Right atrium auricular region (tissue), 2 donors: ENCODE data around the gene KDM3B. TPM values are rescaled to one million over a fixed set of nuclear protein-coding genes. Genes with fewer than 3 reads are reported as not detected.

Experiments
- DNase-seq: peaks from one replicate; pipeline ENCODE4 v3.0.0-alpha.2; 2019; ENCODE audit warnings: low spot score
- H3K27ac ChIP-seq, 2 donors: fragments of 200-600 bp; sonication (generic); 1 replicate in 1 of 2; 2 replicates in 1 of 2; pipeline ENCODE4 v1.5.1; 2016 to 2019
- H3K27me3 ChIP-seq, 2 donors: fragments of 200-600 bp; sonication (generic); one replicate each; pipeline versions ENCODE4 v1.5.1 to v1.6.0; 2017 to 2019
- H3K36me3 ChIP-seq: fragments of 200-600 bp; sonication (generic); one replicate; pipeline ENCODE4 v1.5.1; 2016
- H3K4me1 ChIP-seq, 2 donors: fragments of 200-600 bp; sonication (generic); one replicate each; pipeline versions ENCODE4 v1.5.1 to v1.6.0; 2017 to 2019
- H3K4me3 ChIP-seq, 2 donors: fragments of 200-600 bp; sonication (generic); 1 replicate in 1 of 2; 2 replicates in 1 of 2; pipeline ENCODE4 v1.5.1; 2017 to 2019; ENCODE audit warnings: mild to moderate bottlenecking in 1 of 2, moderate library complexity in 1 of 2
- H3K9me3 ChIP-seq, 2 donors: fragments of 200-600 bp; sonication (generic); one replicate each; pipeline ENCODE4 v1.5.1; 2019
- total RNA-seq, 2 donors: library from RNA; depleted of rRNA; stranded (reverse); fragments of >200 nt; gene quantifications; one replicate each; pipeline ENCODE4 v1.1.0, GENCODE V29; 2016
- TF ChIP-seq, protein P1 (sequence below), 2 donors: fragments of 200-600 bp; sonication (generic); IDR thresholded peaks; one replicate each; pipeline ENCODE4 v1.5.1; 2019; ENCODE audit warnings: antibody characterized with exemption in 2 of 2

KDM3B gene
- total RNA-seq, 2 donors from 2014 or later, result 42.9 to 46.9 TPM

DNA sequence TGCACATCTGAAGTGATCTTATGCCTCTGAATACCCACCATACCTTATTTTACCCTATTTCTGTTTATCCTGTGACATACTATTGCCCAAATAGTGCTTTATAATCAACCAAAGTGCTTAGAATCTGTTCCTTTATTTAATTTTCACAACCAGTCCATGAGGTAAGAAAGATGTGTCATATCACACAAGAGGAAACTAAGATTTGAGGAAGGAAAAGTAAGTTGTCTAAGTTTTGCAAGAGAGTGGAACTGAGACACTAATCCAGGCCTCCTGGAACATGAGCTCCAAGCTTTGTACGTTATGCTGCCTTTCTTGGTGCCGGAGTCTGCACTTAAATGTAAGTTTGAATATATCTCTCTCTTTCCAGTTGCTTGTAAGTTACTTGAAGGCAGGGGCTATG lies 17.2 kb downstream of the KDM3B start:
- no peak for DNase-seq
- no peaks in the 10 kb centered on the region for H3K27me3 ChIP-seq
- no peaks in the 10 kb centered on the region for H3K9me3 ChIP-seq
- peak overlapping the region in 1 of 2 donors; percentile 50 for H3K27ac ChIP-seq
- H3K4me3 ChIP-seq, result no peak overlapping the region
- peaks cover 8% of the 10 kb centered on the region for H3K36me3 ChIP-seq
- peaks cover 0 to 65% of the 10 kb centered on the region in 2 donors for H3K4me1 ChIP-seq
- TF ChIP-seq, protein P1, sequence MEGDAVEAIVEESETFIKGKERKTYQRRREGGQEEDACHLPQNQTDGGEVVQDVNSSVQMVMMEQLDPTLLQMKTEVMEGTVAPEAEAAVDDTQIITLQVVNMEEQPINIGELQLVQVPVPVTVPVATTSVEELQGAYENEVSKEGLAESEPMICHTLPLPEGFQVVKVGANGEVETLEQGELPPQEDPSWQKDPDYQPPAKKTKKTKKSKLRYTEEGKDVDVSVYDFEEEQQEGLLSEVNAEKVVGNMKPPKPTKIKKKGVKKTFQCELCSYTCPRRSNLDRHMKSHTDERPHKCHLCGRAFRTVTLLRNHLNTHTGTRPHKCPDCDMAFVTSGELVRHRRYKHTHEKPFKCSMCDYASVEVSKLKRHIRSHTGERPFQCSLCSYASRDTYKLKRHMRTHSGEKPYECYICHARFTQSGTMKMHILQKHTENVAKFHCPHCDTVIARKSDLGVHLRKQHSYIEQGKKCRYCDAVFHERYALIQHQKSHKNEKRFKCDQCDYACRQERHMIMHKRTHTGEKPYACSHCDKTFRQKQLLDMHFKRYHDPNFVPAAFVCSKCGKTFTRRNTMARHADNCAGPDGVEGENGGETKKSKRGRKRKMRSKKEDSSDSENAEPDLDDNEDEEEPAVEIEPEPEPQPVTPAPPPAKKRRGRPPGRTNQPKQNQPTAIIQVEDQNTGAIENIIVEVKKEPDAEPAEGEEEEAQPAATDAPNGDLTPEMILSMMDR (IDR thresholded peaks at IDR 0.05), result no peak

DNA sequence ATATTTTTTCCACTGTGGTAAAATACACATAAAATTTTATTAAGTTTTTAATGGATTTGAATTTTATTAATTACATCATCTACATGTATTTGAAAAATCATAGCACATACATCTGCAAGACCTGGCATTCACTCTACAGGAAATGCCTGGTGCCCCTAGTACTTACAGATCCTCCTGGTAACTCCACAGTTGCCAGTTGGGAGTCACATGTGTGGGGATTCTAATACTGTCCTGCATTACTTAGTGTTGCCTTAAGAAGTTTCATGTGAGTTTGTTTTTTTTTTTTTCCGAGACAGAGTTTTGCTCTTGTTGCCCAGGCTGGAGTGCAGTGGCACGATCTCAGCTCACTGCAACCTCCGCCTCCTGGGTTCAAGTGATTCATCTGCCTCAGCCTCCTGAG lies 18.1 kb downstream of the KDM3B start:
- H3K27ac ChIP-seq, result peak overlapping the region in 1 of 2 donors; percentile 50

DNA sequence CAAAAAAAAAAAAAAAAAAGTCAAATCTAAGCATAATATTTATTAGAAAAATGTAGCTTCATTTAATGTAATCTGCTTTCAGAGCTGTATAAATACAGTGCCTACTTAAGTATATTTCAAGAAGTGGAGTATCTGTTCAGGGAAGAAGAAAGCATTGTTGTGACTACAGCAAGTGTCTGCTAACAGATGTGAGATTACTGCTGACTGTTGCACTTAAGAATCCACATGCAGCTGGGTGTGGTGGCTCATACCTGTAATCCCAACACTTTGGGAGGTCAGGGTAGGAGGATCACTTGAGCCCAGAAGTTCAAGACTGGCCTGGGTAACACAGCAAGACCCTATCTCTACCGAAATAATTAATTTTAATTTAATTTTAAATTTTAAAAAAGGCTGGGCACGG lies 19.0 kb downstream of the KDM3B start:
- H3K27me3 ChIP-seq, result no peaks in the 10 kb centered on the region
- no peak overlapping the region for H3K27ac ChIP-seq
- H3K4me1 ChIP-seq, result peaks cover 0 to 61% of the 10 kb centered on the region in 2 donors
- H3K4me3 ChIP-seq, result no peak overlapping the region
- DNase-seq, result no peak
- no peaks in the 10 kb centered on the region for H3K9me3 ChIP-seq
- TF ChIP-seq, protein P1 (IDR thresholded peaks at IDR 0.05), result no peak
- H3K36me3 ChIP-seq, result peaks cover 16% of the 10 kb centered on the region

More for the DNA sequence above, 18.1 kb downstream of the KDM3B start:
- H3K9me3 ChIP-seq, result no peaks in the 10 kb centered on the region
- DNase-seq, result no peak
- H3K27me3 ChIP-seq, result no peaks in the 10 kb centered on the region
- TF ChIP-seq, protein P1 (IDR thresholded peaks at IDR 0.05), result no peak
- peaks cover 0 to 65% of the 10 kb centered on the region in 2 donors for H3K4me1 ChIP-seq
- no peak overlapping the region for H3K4me3 ChIP-seq
- peaks cover 8% of the 10 kb centered on the region for H3K36me3 ChIP-seq

DNA sequence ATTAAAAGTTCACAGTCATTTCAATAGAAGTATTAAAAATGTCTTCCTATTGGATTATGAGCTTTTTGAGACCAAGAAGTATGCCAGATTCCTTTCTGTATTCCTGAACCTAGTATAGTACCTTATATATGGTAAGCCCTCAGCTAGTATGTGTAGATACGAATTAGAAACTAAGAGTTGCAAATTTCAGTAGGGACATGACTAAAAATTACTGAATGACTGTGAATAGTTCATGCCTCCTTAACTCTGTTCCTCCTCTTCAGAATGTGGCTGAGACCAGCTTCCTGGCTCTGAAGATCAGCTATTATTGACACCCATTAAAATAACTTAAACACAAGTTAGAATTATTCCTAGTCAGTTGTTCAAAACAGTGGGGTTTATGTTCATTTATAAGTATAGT lies 19.7 kb downstream of the KDM3B start:
- Histone ChIP-seq H3K4me3 (no peak overlapping the region), H3K36me3 (peaks cover 23% of the 10 kb centered on the region), H3K27me3 (no peaks in the 10 kb centered on the region), H3K4me1 (peaks cover 0 to 54% of the 10 kb centered on the region in 2 donors), H3K9me3 (no peaks in the 10 kb centered on the region), H3K27ac (no peak overlapping the region)
- TF ChIP-seq, protein P1 (IDR thresholded peaks at IDR 0.05), result no peak
- DNase-seq, result no peak

DNA sequence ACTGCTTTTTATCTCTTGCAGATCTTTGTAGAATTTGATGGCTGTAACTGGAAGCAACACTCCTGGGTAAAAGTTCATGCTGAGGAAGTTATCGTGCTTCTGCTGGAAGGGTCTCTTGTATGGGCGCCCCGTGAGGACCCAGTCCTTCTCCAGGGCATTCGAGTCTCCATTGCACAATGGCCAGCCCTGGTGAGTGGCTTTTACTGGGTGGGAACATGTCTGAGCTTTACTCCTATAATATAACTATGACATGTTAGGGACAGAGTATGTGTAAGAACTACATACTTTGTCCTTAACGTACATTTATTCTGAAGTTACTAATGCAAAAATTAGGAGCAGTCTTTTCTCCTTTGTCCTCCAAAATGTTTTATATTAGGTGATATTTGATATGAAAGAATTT lies 20.2 kb downstream of the KDM3B start:
- Histone ChIP-seq H3K27me3 (no peaks in the 10 kb centered on the region), H3K4me3 (no peak overlapping the region), H3K4me1 (peaks cover 0 to 49% of the 10 kb centered on the region in 2 donors), H3K9me3 (no peaks in the 10 kb centered on the region), H3K27ac (no peak overlapping the region), H3K36me3 (peaks cover 27% of the 10 kb centered on the region)
- TF ChIP-seq, protein P1 (IDR thresholded peaks at IDR 0.05), result no peak
- DNase-seq, result no peak

DNA sequence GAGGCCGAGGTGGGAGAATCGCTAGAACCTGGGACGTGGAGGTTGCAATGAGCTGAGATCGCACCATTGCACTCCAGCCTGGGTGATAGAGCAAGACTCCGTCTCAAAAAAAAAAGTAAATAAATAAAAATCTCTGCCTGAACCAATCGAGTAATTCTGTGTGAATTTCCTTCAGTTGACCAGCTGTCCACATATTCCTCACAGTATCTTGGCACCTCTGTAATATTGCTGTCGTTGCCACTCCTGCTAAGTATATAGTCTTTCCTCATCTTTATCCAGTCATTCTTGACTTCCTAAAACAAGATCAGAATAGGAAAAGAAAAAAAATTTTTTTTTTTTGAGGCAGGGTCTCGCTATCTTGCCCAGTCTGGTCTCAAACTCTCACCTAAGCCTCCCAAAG lies 29.9 kb downstream of the KDM3B start:
- Histone ChIP-seq H3K4me1 (no peaks in the 10 kb centered on the region), H3K9me3 (no peaks in the 10 kb centered on the region), H3K27ac (no peak overlapping the region), H3K27me3 (no peaks in the 10 kb centered on the region), H3K4me3 (no peak overlapping the region), H3K36me3 (peaks cover 80% of the 10 kb centered on the region)
- no peak for DNase-seq
- TF ChIP-seq, protein P1 (IDR thresholded peaks at IDR 0.05), result no peak
